ENCODE data around the gene CAMK1D.

Gene CAMK1D

DNA sequence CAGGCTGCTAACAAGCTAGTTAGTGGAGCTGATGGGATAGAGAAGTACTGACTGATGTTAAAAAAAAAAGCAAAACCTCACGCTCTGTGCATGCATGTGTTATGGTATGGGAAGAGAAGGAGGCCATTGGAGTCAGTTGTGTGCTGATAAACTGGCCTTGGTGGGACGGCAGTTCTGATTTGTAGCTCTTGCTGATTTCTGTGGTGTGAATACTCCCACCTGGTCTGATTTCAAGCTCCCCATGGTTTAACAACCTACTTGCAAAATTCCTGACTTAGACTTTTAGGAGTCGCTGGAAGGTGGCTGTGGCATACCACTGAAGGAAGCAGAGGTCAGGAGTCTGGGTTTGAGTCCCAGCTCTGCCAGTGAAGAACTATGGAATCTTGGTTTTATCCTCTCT, 15.2 kb downstream of the CAMK1D start:
- DNase-seq (no peak), ATAC-seq (ENCODE audit: insufficient read depth, low read depth) (no peak)
- TF ChIP-seq EZH2 (IDR thresholded peaks at IDR 0.05; ENCODE audit: borderline replicate concordance, low read depth, low read length, severe bottlenecking): no peak
- TF ChIP-seq, protein P1, sequence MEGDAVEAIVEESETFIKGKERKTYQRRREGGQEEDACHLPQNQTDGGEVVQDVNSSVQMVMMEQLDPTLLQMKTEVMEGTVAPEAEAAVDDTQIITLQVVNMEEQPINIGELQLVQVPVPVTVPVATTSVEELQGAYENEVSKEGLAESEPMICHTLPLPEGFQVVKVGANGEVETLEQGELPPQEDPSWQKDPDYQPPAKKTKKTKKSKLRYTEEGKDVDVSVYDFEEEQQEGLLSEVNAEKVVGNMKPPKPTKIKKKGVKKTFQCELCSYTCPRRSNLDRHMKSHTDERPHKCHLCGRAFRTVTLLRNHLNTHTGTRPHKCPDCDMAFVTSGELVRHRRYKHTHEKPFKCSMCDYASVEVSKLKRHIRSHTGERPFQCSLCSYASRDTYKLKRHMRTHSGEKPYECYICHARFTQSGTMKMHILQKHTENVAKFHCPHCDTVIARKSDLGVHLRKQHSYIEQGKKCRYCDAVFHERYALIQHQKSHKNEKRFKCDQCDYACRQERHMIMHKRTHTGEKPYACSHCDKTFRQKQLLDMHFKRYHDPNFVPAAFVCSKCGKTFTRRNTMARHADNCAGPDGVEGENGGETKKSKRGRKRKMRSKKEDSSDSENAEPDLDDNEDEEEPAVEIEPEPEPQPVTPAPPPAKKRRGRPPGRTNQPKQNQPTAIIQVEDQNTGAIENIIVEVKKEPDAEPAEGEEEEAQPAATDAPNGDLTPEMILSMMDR (IDR thresholded peaks at IDR 0.05; ENCODE audit: borderline replicate concordance, extremely low read depth, low read length, poor library complexity, severe bottlenecking): no peak
- Histone ChIP-seq H2AFZ (ENCODE audit: low read depth, low read length) (no peak overlapping the region), H3K4me1 (ENCODE audit: insufficient read depth, low read length) (no peaks in the 10 kb centered on the region), H3K9me3 (ENCODE audit: insufficient read depth, low read length, severe bottlenecking) (no peaks in the 10 kb centered on the region), H3K4me2 (ENCODE audit: insufficient read depth, low read length) (no peak overlapping the region), H3K27me3 (ENCODE audit: insufficient read depth, low read length, poor library complexity) (no peaks in the 10 kb centered on the region), H4K20me1 (ENCODE audit: insufficient read depth, low read length) (0 out of 2 replicates have a peak, but pooled peaks cover 4% of the 10 kb centered on the region), H3K79me2 (ENCODE audit: insufficient read depth, low read length) (peaks cover 2% of the 10 kb centered on the region; the same call in 1 of the 2 replicates), H3K36me3 (ENCODE audit: insufficient read depth, low read length) (no peaks in the 10 kb centered on the region), H3K9ac (ENCODE audit: low read depth, low read length) (no peak overlapping the region), H3K4me3 (ENCODE audit: low read depth in 1 of 2, low read length in 2 of 2) (no peak overlapping the region), H3K27ac (ENCODE audit: low read length) (no peak overlapping the region)

DNA sequence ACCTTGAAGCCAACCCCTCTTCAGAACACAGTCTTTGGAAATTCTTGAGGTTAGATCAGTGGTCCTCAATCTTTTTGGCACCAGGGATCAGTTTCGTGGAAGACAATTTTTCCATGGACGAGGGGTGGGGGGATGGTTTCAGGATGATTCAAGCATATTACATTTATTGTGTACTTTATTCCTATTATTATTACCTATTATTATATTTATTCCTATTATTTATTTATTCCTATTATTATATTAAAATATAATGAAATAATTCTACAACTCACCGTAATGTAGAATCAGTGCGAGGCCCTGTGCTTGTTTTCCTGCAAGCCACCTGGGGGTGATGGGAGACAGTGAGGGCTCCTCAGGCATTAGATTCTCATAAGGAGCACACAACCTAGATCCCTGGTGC, 17.9 kb downstream of the CAMK1D start:
- H3K9ac ChIP-seq (ENCODE audit: low read depth, low read length): no peak overlapping the region
- TF ChIP-seq, protein P1 (IDR thresholded peaks at IDR 0.05; ENCODE audit: borderline replicate concordance, extremely low read depth, low read length, poor library complexity, severe bottlenecking): no peak
- TF ChIP-seq EZH2 (IDR thresholded peaks at IDR 0.05; ENCODE audit: borderline replicate concordance, low read depth, low read length, severe bottlenecking): no peak
- no peaks in the 10 kb centered on the region for H3K27me3 ChIP-seq (ENCODE audit: insufficient read depth, low read length, poor library complexity)
- ATAC-seq (ENCODE audit: insufficient read depth, low read depth) (no peak), DNase-seq (no peak)
- no peaks in the 10 kb centered on the region for H3K4me1 ChIP-seq (ENCODE audit: insufficient read depth, low read length)
- H4K20me1 ChIP-seq (ENCODE audit: insufficient read depth, low read length): 0 out of 2 replicates have a peak, but pooled peaks cover 4% of the 10 kb centered on the region
- H2AFZ ChIP-seq (ENCODE audit: low read depth, low read length): no peak overlapping the region
- H3K4me2 ChIP-seq (ENCODE audit: insufficient read depth, low read length): no peak overlapping the region
- no peaks in the 10 kb centered on the region for H3K9me3 ChIP-seq (ENCODE audit: insufficient read depth, low read length, severe bottlenecking)
- H3K36me3 ChIP-seq (ENCODE audit: insufficient read depth, low read length): no peaks in the 10 kb centered on the region
- no peak overlapping the region for H3K27ac ChIP-seq (ENCODE audit: low read length)
- H3K79me2 ChIP-seq (ENCODE audit: insufficient read depth, low read length): no peaks in the 10 kb centered on the region
- H3K4me3 ChIP-seq (ENCODE audit: low read depth in 1 of 2, low read length in 2 of 2): no peak overlapping the region

GRCh38 chr10:12369982-12370381, 20.6 kb downstream of the CAMK1D start:
- H3K27me3 ChIP-seq (ENCODE audit: insufficient read depth, low read length, poor library complexity): no peaks in the 10 kb centered on the region
- H3K4me2 ChIP-seq (ENCODE audit: insufficient read depth, low read length): no peak overlapping the region
- no peak for DNase-seq
- H3K4me1 ChIP-seq (ENCODE audit: insufficient read depth, low read length): no peaks in the 10 kb centered on the region
- H3K79me2 ChIP-seq (ENCODE audit: insufficient read depth, low read length): no peaks in the 10 kb centered on the region
- no peak for ATAC-seq (ENCODE audit: insufficient read depth, low read depth)
- no peak for TF ChIP-seq EZH2 (IDR thresholded peaks at IDR 0.05; ENCODE audit: borderline replicate concordance, low read depth, low read length, severe bottlenecking)
- TF ChIP-seq, protein P1 (IDR thresholded peaks at IDR 0.05; ENCODE audit: borderline replicate concordance, extremely low read depth, low read length, poor library complexity, severe bottlenecking): no peak
- H2AFZ ChIP-seq (ENCODE audit: low read depth, low read length): no peak overlapping the region
- no peaks in the 10 kb centered on the region for H3K9me3 ChIP-seq (ENCODE audit: insufficient read depth, low read length, severe bottlenecking)
- H3K36me3 ChIP-seq (ENCODE audit: insufficient read depth, low read length): no peaks in the 10 kb centered on the region
- H4K20me1 ChIP-seq (ENCODE audit: insufficient read depth, low read length): no peaks in the 10 kb centered on the region
- no peak overlapping the region for H3K9ac ChIP-seq (ENCODE audit: low read depth, low read length)
- no peak overlapping the region for H3K4me3 ChIP-seq (ENCODE audit: low read depth in 1 of 2, low read length in 2 of 2)
- H3K27ac ChIP-seq (ENCODE audit: low read length): no peak overlapping the region

DNA sequence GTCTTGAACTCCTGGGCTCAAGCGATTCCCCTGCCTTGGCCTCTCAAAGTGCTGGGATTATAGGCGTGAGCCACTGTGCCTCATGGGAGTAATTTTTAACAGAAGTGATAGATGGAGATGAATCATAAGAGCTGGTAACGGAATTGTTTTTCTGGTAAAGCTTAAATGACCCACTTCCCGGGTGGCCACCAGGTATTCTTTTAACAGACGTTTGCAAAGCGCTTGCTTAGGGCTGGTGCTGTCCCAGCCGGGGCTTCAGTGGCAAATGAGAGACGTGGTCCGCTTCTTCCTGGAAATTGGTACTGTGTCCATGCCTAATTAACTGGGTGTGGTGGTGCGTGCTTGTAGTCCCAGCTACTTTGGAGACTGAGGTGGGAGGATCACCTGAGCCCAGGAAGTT, 23.5 kb downstream of the CAMK1D start:
- Histone ChIP-seq H3K4me3 (ENCODE audit: low read depth in 1 of 2, low read length in 2 of 2) (no peak overlapping the region), H3K9me3 (ENCODE audit: insufficient read depth, low read length, severe bottlenecking) (no peaks in the 10 kb centered on the region), H3K36me3 (ENCODE audit: insufficient read depth, low read length) (no peaks in the 10 kb centered on the region), H3K27ac (ENCODE audit: low read length) (no peak overlapping the region), H3K79me2 (ENCODE audit: insufficient read depth, low read length) (no peaks in the 10 kb centered on the region), H3K27me3 (ENCODE audit: insufficient read depth, low read length, poor library complexity) (no peaks in the 10 kb centered on the region), H3K4me1 (ENCODE audit: insufficient read depth, low read length) (no peaks in the 10 kb centered on the region), H3K4me2 (ENCODE audit: insufficient read depth, low read length) (no peak overlapping the region), H4K20me1 (ENCODE audit: insufficient read depth, low read length) (no peaks in the 10 kb centered on the region), H2AFZ (ENCODE audit: low read depth, low read length) (no peak overlapping the region), H3K9ac (ENCODE audit: low read depth, low read length) (no peak overlapping the region)
- ATAC-seq (ENCODE audit: insufficient read depth, low read depth) (no peak), DNase-seq (no peak)
- TF ChIP-seq, protein P1 (IDR thresholded peaks at IDR 0.05; ENCODE audit: borderline replicate concordance, extremely low read depth, low read length, poor library complexity, severe bottlenecking): no peak
- no peak for TF ChIP-seq EZH2 (IDR thresholded peaks at IDR 0.05; ENCODE audit: borderline replicate concordance, low read depth, low read length, severe bottlenecking)

All from DND-41 (cell line).